Activated CD4-positive, alpha-beta T cell treated with anti-CD3 and anti-CD28 coated beads for 1 hour (primary cell): ENCODE measurements around the gene BICD2.
"Not testable (repeated sequence)": the region's sequence is repeated elsewhere in the genome, so short reads cannot be mapped to it uniquely, and the experiment has no call there.

ENCODE experiments used
- DNase-seq: peaks from one replicate; pipeline ENCODE4 v3.0.0-alpha.2; 2020

BICD2 gene

GRCh38 chr9:92764381-92764987, at the start of gene BICD2:
Gene BICD2, minus strand, starts transcription at chr9:92764833. Its CDS starts 89 bp downstream, at chr9:92764744.
- no peak for DNase-seq

- not testable (repeated sequence) for DNase-seq
Observed at GRCh38 chr9:92809629-92810326, 45.1 kb upstream of the BICD2 start.

- no peak for DNase-seq
Observed at GRCh38 chr9:92808726-92809451, 44.3 kb upstream of the BICD2 start.

GRCh38 chr9:92807757-92808725, 43.4 kb upstream of the BICD2 start:
- no peak for DNase-seq

- no peak for DNase-seq
Observed at GRCh38 chr9:92807031-92807756, 42.6 kb upstream of the BICD2 start.

GRCh38 chr9:92804727-92805126, 40.1 kb upstream of the BICD2 start:
- no peak for DNase-seq

- DNase-seq: no peak
Observed at GRCh38 chr9:92798358-92798757, 33.7 kb upstream of the BICD2 start.

GRCh38 chr9:92796337-92796804, 31.7 kb upstream of the BICD2 start:
- not testable (repeated sequence) for DNase-seq

GRCh38 chr9:92795598-92796336, 31.1 kb upstream of the BICD2 start:
- no peak for DNase-seq

GRCh38 chr9:92795000-92795399, 30.4 kb upstream of the BICD2 start:
- no peak for DNase-seq

GRCh38 chr9:92794426-92794825, 29.8 kb upstream of the BICD2 start:
- no peak for DNase-seq

GRCh38 chr9:92790542-92791527, 26.2 kb upstream of the BICD2 start:
- DNase-seq: peak; percentile 55

GRCh38 chr9:92786298-92786697, 21.7 kb upstream of the BICD2 start:
- DNase-seq: no peak

- no peak for DNase-seq
Observed at GRCh38 chr9:92781899-92782298, 17.3 kb upstream of the BICD2 start.

GRCh38 chr9:92780206-92780605, 15.6 kb upstream of the BICD2 start:
- no peak for DNase-seq

- no peak for DNase-seq
Observed at GRCh38 chr9:92775466-92775865, 10.8 kb upstream of the BICD2 start.

GRCh38 chr9:92774274-92774673, 9.6 kb upstream of the BICD2 start:
- DNase-seq: no peak

GRCh38 chr9:92773810-92774209, 9.2 kb upstream of the BICD2 start:
- DNase-seq: no peak

GRCh38 chr9:92771309-92771708, 6.7 kb upstream of the BICD2 start:
- DNase-seq: no peak
